GM21723 (cell line): Measurements from ENCODE around the gene SRGAP1.

Experiments
- ATAC-seq: cut with Tn5 transposase; IDR thresholded peaks from one replicate; pipeline ENCODE4 v1.9.1; 2021; ENCODE audit warnings: mild to moderate bottlenecking, moderate library complexity; ENCODE audit not compliant: unreplicated experiment

The SRGAP1 gene

DNA sequence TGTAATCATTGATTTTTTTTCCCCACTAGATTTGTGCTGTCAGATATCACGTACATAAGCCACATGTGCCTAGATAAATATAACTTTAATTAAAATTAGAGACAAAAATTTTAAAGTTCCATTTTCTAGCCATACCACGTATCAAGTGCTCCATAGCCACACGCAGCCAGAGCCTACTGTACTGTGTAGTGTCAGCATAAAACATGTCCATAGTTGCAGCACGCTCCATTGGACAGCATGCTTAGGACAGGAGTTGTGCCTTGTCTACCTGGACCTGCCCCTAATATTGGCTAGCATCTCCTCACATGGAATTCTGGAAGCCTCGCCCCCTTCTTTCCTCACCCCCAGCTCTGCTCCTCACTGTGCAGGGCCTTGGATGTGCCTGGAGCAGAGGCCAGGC is 116.5 kb downstream of the SRGAP1 start:
- no peak for ATAC-seq

DNA sequence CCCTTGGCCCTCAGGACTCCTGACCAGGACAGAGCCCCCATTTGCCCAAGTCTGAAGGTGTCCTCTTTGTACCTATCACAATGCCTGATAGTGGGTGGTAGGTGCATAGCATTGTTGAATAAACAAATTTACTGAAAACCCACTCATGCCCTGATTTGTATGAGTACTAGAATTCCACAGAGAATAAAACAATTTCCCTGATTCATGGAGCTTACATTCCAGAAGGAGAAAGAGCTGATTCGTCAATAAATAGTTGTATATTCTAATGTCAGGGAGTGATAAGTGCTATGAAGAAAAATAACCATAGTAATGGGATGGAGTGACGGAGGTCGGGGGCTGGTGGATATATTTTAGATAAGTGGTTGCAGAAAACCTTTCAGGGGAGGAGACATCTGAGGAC is 117.0 kb downstream of the SRGAP1 start:
- ATAC-seq: no peak

DNA sequence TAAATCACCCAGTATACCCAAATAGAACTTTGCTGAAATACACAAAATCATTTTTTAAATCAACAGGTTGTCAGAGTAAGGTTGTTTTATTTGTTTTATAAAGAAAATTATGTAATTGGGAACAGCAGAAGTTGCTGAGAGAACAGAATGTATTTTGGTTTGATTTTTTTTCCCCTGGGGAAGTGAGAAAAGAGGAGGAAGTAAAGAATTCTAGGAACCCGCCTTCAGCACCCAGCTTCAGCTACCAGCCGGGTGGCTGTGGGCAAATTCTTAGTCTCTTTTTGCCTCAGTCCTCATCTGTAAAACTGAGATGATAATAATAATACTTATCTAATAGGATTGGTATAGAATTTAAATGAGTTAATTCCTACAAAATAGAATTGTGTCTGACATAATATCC is 119.4 kb downstream of the SRGAP1 start:
- no peak for ATAC-seq

DNA sequence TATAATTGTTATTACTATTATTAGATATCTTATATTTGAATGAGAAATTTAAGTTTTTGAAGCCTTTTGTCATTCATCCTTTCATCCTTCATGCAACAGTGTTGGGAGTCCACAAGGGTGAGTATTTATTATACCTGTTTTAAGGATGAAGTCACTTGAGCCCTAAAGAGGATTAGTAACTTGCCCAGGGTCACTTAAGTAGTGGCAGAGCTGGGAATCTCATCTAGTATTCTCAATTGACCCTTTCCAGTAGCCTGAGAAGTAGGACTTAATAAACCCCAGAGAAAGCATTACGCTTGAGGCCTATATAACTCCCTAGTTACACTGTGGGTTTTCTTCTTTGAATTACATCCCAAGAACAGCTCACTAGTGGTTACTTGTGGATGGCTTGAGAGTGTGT is 119.8 kb downstream of the SRGAP1 start:
- ATAC-seq: no peak

DNA sequence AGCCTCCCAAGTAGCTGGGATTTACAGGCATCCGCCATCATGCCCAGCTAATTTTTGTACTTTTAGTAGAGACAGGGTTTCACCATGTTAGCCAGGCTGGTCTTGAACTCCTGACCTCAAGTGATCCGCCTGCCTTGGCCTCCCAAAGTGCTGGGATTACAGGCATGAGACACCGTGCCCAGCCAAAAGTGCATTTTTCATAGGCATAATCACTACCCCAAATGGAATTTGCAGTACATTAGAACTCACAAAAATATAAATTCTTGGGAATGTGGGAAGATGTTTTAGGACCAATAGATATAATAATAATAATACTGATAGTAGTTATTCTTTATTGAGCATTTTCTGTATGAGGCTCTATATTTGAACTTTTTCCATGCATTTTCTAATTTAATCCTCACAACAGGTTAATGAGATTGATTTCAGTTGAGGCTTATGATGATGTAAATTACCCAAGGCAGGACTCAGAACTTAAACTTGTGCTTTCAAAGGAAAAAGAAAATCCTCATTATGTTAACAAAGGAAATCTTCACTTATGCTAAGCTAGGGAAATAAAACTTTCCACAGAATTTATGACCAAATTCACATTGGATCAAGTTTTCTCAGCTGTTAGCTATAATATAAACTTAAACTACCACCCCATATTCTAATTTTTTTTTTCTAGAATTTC is 121.6 kb downstream of the SRGAP1 start:
- ATAC-seq: no peak

DNA sequence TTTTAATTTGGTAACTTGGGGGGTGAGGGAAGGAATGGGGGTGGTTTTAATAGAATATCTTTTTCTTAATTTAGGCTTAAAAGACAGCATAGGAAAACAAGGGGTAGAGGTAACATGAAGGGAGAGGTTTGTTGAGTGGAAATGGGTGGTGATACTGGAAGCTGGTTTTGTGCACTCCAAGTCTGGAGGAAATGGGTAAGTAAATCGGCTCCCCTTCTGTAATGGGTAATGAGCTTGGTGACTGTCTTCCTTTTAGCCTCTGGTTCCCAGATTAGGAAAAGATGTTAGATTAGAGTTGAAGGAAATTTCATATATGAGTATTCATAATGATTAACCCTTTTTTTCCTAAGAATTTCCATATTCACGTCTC is 122.1 kb downstream of the SRGAP1 start:
- ATAC-seq: no peak

DNA sequence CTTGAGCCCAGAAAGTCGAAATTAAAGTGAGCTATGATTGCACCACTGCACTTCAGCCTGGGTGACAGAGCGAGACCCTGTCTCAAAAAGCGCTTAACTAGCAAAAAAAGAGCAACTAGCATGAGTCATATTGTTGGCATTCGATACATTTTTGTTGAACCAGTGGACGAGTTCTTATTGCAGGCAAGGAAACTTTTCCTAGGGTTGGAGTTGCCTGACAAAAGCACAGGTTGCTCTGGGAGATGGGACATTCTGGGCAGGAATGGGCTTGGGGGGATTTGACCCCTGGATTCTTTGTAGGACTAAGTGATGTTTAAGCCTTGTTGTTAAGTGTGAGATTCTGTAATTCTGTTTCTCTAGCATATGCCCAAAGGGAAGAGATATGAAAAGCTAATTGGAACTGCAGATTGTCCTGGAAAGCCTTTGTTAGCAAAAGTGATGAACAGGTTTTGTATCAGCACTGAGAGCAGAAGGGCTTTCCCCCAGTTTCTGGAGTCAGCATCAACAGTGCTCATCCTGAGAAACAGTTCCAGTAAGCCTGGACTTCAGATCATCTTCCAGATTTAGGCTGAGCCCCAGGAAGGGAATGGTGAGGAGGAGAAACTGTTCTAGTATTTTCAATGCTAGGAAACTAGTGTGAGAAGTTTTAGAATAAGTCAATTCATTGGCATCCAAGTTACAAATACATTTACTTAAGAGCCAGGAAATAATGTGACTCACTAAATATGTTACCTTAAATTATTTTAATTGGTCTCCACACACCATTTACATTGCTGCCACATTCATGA is 123.1 kb downstream of the SRGAP1 start:
- ATAC-seq: no peak

DNA sequence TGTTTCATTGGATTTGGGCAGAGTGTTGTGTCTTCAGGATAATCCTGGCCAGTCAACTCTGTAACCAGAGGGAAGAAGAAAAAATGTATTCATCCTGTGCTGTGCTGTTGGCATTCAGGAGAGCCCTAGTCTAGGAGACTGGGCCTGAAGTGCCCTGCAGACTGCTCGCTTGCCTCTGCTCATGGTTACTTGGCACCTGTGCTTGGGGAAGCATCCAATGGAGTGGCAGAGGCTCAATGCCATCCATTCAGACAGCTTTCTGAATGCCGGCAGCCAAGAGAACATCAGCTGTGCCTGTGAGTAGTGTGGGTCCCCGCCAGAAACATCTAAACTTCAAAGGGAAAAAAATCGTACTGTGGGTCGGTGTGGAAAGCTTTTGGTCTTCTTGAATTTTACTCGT is 124.2 kb downstream of the SRGAP1 start:
- ATAC-seq: no peak

DNA sequence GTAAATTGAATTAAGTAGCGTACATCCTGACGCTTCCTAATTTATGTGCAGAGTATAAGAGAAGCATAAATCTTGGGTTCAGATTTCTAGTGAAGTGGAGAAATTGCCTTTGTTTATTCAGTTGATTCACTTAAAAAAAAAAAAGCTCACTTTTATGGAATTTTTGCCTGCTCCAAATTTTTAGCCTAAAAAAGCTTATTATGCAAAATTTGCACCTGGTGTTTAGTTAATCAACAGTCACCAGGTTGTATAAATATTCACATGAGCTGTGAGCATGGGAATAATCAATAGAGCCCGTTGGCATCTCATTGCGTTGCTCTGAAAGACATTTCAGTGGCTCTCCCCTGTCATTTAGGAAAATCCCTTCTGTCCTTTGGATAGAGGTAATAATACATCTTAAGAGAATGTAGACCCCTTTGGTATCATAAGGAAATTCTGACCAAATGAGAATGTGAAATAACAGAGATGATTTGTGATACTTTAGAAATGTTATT is 132.4 kb downstream of the SRGAP1 start:
- no peak for ATAC-seq

DNA sequence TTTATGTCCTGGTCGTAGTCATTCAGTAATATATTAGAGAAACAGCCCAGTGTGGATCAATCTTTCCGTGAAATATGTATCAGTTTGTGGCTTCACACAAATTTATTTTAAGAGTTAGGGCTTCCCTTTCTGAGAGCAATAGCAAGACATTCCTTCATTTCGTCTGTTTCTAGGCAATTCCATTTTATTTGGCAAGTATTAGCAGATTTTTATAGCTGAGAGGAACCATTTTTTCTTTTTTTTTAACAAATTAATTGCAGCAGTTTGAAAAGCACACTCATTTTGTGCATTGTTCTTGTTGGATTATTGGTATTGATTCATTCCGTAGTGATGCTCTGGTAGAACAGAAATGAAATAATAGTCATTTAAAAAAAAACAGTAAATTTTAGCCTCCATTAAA is 132.9 kb downstream of the SRGAP1 start:
- no peak for ATAC-seq

DNA sequence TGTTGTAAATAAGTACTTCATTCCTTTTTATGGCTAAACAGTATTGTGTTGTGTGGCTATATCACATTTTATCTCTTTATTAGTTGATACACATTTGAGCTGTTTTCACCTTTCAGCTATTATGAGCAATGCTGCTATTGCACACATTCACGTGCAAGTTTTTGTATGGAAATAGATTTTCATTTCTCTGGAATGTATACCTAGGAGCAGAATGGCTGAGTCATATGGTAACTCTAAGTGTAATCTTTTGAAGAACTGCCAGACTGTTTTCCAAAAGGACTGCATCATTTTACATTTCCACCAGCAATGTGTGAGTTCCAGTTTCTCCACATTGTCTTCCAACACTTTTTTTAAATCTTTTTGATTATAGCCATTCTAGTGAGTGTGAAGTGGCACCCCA is 134.0 kb downstream of the SRGAP1 start:
- ATAC-seq: no peak

DNA sequence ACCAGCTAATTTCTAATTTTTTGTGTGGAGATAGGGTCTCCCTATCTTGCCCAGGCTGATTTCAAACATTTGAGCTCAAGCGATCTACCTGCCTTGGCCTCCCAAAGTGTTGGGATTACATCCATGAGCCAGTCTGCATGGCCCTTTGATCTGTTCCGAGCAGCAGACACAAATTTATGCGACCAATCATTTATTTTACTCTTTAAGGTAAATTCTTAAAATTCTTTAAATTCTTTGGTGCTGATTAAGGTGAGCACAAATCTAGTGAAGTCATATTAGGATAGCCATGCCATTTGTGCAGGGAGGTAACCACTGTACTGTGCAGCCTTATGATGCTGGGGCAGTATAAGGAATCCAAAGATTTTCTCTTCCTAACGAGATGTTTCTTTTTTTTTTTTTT is 135.7 kb downstream of the SRGAP1 start:
- no peak for ATAC-seq

DNA sequence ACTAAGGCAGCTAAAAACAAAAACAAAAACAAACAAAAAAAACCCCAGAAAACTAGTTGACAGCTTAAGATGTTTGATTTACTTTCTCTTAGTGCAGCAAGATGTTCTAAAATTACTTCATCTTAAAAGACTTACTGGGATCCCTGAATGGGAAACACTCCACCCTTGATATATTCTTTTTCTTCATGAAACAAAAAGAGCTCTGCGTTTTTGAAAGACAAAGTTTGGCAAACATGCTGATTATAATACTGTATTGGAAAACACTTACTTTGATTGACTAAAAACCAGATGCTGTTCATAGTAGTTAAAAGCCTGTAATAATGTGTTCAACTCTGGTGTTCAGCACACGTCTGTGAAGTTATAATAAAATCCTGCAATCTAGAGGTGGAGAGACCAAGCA is 136.8 kb downstream of the SRGAP1 start:
- no peak for ATAC-seq

DNA sequence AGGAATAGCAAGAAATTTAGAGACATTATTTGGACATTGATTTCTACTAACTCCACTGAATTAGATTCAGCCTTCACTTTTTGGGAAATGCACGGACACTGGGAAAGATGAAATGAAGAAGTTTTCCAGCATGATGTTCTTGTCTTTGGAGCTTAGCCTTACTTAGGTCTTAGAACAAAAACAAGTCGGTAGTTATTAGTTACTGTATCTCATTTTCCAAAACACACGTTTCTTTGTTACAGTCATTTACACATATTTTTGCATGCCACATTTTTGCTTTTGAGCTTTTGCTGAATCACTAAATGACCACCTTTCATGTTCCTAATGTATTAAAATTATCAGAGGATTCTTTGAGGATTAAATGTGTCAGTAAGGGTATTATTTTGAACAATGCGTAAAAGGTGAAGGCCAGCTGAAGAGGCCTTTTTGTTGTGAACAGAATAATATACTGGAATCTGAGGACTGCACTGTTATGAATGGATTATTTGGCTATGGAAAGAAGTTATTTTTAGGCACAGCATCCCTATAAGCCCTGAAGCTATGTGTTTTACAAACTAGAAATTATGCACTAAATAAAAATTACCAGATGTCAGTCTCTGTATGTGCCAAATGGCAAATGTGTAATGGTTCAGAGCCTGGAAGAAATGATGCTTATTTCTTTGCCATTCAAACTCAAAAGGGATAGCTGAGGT is 138.2 kb downstream of the SRGAP1 start:
- no peak for ATAC-seq

DNA sequence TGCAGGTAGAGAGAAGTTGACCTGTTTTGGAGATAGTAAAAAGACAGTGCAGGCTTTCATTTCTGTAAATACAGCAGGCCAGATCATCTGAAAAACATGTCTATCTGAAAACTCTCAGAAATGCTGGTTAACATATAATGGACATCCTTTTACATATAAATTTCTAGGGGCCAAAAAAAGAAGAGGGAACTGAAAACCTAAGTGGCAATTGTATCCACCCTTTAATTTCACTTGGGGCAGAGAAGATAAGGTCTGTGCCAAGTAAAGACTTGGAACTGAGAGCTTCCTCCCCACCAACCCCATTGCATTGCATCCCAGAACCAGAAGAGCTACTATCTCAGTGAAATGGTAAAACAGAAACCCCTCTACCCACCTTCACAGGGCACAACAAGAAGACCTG is 141.0 kb downstream of the SRGAP1 start:
- no peak for ATAC-seq

DNA sequence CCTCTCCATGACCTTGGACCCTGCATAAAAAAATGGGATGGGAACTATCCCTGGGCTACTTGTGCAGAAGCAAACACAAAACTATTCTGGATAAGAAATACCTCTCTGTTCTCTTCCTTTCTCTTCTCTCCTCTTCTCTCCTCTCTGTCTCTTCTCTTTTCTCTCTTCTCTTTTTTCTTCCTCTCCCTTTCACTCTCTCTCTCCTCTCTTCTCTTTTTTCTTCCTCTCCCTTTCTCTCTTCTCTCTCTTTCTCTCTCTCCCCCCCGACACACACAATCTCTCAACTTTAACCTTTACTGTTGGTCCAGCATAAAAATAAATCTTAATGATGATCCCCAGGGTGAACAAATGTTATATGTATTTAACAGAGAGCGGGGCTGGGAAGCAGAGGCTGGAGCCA is 141.4 kb downstream of the SRGAP1 start:
- no peak for ATAC-seq

DNA sequence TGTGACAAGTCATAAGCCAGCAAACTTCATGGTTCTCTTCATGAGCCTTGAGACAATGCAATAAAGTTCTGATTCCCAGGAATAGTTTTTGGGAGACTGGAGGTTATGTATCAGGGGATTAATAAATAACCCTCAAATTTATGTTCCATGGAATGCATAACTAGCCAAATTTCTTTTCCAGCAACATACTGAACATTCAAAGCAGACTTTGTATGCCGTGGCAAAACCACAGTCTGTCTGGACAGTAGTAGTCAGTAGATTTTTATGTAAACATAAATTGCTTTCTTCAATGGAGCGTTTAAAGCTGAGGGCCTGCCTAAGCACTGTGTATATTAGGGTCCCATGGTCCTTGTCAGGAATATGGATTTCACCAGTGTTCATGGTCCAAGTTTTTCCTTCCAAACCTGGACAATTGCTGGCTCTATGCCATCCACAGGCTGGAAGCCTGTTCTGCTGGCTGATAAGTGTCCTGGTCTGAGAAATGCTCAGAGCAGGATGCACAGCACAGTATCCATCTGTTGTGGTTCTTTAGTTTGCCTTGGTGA is 144.9 kb downstream of the SRGAP1 start:
- no peak for ATAC-seq

DNA sequence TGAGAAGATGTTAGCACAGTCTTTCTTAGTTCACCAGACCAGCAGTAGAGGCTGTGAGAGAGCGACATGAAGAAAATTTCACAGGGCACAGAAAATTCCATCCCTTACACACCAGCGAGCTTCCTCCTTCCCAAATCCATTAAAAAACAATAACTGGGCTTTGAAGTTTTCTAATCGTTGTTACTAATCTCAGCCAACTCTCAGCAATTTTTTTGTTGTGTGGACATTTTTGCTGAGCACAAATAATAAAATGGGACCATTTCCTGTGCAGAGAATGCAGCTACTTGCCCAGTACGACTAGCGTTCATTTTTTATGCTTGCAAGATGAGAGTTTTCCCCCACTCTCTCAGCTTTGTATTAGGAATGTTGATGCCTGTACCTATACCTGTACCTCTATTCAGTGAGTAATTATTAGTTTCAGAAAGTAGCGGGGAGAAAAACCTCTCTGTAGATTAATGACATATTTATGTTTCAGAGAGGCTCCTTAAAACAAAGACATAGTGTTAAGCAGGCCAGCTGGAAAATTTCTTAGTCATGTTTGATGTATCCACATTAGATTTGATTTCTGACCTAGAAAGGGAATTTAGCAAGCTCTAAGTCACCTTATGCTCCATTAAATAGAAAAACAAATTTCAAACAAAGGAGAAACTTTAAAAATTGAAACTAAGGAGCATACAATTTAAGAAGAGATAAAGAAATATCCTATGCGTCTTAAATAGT is 146.5 kb downstream of the SRGAP1 start:
- no peak for ATAC-seq

DNA sequence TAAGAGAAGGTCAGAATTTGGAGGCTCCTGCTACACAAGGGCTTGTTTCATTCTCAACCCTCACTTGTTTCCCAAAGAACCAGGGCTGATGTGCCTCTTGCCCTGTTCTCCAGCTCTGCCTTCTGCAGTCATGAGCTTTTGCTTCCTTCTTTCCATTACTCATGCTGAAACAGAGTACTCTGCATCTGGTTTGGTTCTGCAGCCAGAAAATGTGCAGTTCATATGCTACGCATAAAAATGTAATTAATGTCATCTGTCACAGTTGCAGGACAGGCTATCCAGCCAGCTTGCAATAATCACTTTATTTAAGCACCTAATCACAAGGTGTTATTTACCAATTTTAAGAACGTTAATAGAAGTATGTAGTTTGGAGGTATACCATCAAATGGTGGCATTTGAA is 150.2 kb downstream of the SRGAP1 start:
- ATAC-seq: no peak

DNA sequence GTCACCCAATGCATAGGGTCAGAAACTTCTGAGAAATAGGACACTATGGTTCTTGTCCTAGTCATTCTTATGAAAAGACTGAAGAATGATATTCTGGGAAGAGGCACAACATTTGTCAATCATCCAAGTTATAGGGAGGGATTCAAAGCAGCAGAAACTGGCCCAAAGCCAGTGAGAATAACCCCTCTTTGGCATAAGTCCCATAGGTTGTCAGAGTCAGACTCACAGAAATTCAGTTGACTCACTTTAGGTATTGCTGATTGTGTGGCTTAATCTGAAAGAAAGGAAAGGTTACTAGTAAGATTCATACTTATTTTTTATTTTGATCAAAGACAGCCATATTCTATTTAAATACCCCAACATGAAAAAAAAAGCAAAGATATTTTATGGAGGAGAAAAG is 151.0 kb downstream of the SRGAP1 start:
- ATAC-seq: no peak

DNA sequence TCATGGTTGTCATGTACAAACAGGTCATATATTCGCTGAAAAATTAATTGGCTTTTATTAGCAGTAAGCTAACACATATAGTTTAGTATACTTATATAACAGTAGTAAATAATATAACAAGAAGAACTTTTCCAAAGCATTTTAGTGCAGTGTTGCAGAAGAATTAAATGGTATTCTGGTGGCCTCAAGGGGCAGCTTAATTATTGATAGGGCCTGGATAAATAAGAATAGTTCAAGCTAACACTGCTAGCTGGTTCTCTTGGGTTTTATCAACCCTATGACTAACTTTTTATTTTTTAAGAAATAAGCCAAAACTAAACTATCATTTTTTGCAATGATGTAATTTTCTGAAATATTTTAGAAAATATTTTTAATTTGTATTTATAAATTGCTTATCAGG is 152.1 kb downstream of the SRGAP1 start:
- no peak for ATAC-seq
